GM21447 (cell line): ENCODE measurements around the gene FAM240B.

ENCODE experiments used
- ATAC-seq: cut with Tn5 transposase; IDR thresholded peaks from one replicate; pipeline ENCODE4 v1.9.1; 2021; ENCODE audit not compliant: unreplicated experiment

The FAM240B gene

GRCh38 chr9:38705917-38706316 is 14.0 kb downstream of the FAM240B start:
- ATAC-seq = no peak

GRCh38 chr9:38700695-38701094 is 19.2 kb downstream of the FAM240B start:
- no peak for ATAC-seq

- ATAC-seq = no peak
Measured at GRCh38 chr9:38699337-38699736, 20.6 kb downstream of the FAM240B start.

- no peak for ATAC-seq
Measured at GRCh38 chr9:38697776-38698300, 22.1 kb downstream of the FAM240B start.

DNA sequence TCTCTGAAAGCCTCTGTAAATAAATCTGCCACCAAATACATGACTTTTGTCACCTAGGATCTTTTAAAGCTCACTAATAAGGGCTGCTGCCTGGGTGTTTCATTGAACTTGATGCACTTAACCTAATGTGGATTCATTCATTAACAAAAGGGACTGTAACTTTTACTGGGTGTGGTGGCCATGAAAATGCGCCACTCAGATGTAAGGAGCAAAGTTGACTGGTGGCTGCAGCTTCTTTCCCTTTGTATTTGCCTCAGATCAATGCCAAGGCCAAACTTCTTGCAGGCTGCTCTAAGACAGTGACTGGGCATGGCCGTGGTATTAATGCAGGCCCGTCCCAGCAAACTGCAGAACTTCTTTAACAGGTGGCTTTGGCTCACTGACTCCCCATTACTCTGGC is 22.9 kb downstream of the FAM240B start:
- no peak for ATAC-seq

DNA sequence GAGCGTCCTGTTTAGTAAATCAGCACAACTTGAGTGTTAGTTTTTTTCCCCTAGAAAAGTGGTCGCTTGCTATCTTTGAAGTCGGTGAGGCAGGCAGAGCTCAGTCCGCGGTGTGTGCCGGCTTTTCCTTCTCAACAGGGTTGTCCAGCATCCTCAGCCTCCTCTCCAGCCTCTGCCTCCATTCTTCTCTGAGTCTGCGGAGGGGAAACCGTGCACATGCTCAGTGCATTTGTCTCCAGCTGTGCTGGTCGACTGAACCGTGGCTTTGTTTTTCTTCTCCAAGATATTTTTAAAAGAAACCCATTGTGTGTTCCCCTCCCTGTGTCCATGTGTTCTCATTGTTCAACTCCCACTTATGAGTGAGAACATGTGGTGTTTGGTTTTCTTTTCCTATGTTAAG is 25.3 kb downstream of the FAM240B start:
- ATAC-seq = no peak

DNA sequence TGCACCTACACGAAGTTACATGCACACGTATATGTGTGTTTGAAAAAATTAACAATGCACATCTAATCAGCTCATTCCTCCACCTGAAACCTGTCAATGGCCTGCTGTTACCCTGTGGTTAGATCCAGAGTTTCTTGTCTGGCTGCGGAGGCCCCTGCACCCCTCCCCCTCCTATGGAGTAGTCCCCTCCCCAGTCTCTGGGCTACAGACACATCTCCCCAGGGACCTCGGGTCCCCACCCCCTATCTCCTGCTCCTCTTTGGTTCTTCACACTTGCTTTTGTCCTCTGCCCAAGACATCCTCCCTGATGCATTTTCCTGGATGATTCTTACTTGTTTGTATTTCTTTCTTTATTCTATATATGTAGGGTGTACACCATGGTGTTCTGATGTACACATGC is 27.2 kb downstream of the FAM240B start:
- ATAC-seq = no peak

GRCh38 chr9:38690574-38690973 is 29.4 kb downstream of the FAM240B start:
- no peak for ATAC-seq

GRCh38 chr9:38689678-38690077 is 30.3 kb downstream of the FAM240B start:
- no peak for ATAC-seq

DNA sequence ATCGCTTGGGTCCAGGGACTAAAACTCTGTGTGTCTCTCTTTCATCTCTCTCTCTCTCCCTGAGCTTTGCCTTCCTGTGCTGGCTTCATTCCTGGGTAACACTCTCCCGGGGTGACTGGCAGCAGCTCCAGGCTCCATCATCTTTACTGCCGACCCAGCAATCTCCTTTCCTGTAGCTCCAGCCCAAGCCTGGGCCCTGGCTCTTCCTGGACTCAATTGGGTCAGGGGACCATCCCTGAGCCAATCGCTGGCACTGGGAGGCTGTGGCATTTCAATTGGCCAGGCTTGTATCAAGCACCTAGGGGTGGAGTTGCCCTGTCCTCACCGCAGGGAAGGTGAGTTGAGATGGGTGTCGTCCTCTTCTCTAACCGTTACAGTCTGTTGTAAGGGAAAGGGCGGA is 31.9 kb downstream of the FAM240B start:
- ATAC-seq = no peak

DNA sequence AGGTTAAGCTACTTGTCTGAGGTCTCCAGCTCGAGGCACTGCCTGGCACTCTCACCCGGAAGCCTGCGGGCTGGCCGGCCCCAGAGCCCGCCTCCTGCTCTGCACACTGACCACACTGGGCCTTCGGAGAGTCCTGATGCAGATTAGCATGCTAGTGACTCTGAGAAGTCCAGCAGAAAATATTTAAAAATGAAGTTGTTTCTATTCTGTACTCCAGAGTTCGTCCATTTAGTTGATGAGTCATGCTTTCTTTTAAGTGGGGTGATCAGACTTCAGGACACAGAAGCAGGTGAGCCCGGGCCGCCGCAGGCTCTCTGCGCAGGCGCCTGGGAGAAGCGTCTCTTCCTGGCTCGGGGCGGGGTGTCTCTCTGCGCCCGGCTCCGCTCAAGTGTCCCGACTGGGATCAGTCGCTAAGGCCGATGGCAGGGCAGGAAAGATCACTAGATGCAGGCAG is 32.5 kb downstream of the FAM240B start:
- no peak for ATAC-seq

- ATAC-seq = no peak
Measured at GRCh38 chr9:38686933-38687332, 33.0 kb downstream of the FAM240B start.

GRCh38 chr9:38685535-38685934 is 34.4 kb downstream of the FAM240B start:
- ATAC-seq = no peak

GRCh38 chr9:38683336-38683735 is 36.6 kb downstream of the FAM240B start:
- ATAC-seq = no peak

GRCh38 chr9:38682713-38683112 is 37.2 kb downstream of the FAM240B start:
- ATAC-seq = no peak

GRCh38 chr9:38681747-38682227 is 38.1 kb downstream of the FAM240B start:
- no peak for ATAC-seq

DNA sequence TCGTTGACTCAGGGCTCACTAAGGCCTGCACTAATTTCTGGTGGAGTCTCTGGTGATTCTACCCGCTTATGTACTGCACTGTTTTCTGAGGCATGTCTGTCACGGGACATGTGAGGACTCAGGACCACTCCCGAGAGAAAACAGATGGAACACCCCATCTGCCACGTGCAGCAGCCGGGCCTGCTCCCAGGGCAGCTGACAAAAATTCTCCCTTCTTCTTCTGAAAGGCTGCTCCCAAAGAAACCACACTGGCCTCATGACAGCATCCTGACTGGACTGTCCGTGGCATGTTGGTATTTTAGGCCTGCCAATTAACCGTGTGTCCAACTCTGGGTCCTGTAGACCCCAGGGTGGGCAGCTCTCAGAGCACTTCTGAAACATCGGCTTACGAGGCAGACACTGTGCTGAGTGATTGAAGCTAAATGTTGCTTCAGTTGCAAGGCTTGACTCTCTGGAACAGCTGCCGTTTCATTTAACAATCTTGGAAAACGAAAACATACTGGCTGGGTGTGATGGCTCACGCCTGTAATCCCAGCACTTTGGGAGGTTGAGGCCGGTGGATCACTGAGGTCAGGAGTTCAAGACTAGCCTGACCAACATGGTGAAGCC is 39.0 kb downstream of the FAM240B start:
- ATAC-seq = no peak

GRCh38 chr9:38677660-38678303 is 42.2 kb downstream of the FAM240B start:
- ATAC-seq = no peak

DNA sequence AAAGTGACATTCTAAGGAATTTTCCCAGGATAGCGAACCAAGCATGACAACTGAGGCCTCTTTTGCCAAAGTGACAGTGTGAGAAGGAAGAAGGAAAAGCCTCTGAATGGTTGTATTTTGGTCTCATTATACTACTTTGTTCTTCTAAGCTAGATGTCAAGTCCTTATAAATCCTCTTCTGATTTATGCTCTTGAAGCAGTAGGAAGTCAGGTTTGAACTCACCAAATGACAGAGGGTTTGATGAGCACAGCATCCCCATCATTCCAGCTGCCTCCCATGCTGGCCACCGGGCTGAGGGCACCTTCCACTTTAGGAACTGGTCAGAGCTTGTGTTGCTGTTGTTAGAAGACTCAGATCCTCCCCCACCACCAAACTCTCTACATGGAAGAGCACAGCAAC is 44.1 kb downstream of the FAM240B start:
- no peak for ATAC-seq

- ATAC-seq = no peak
Measured at GRCh38 chr9:38675211-38675610, 44.7 kb downstream of the FAM240B start.

GRCh38 chr9:38673399-38674193 is 46.3 kb downstream of the FAM240B start:
- ATAC-seq = no peak

DNA sequence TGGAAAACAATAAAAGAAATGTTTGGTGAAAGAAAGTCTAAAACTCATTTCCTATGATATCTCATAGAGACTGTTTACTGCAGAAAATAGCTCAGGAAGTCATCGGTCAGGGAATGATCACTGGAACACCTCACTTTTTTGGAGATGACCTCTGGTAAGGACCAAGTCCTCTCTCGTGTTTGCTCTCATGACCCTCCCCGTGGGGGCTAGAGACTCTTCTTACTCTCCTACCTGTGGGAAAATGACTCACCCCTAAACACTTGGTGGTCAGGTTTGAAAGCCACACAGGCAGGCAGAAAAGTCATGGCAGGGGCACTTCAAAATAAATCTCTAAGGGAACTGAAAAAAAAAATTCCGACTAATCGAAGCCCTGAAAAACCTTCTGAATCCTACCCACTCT is 48.2 kb downstream of the FAM240B start:
- ATAC-seq = no peak
